HG03135 (cell line): ENCODE measurements around the gene TNNT2.

Experiments used
- ATAC-seq: cut with Tn5 transposase; IDR thresholded peaks from one replicate; pipeline ENCODE4 v1.9.1; 2021; ENCODE audit warnings: mild to moderate bottlenecking, moderate library complexity; ENCODE audit not compliant: unreplicated experiment

TNNT2 gene

GRCh38 chr1:201320168-201320788 is 57.2 kb downstream of the TNNT2 start:
- no peak for ATAC-seq

GRCh38 chr1:201319631-201320030 is 57.8 kb downstream of the TNNT2 start:
- no peak for ATAC-seq

- no peak for ATAC-seq
Measured at GRCh38 chr1:201318504-201319340, 58.8 kb downstream of the TNNT2 start.

GRCh38 chr1:201317551-201317950 is 59.9 kb downstream of the TNNT2 start:
- no peak for ATAC-seq

GRCh38 chr1:201316556-201316955 is 60.9 kb downstream of the TNNT2 start:
- no peak for ATAC-seq

- ATAC-seq, result no peak
Measured at GRCh38 chr1:201313086-201313485, 64.4 kb downstream of the TNNT2 start.

- no peak for ATAC-seq
Measured at GRCh38 chr1:201312298-201312697, 65.2 kb downstream of the TNNT2 start.

GRCh38 chr1:201311356-201312011 is 66.0 kb downstream of the TNNT2 start:
- ATAC-seq, result no peak

- ATAC-seq, result no peak
Measured at GRCh38 chr1:201310986-201311355, 66.5 kb downstream of the TNNT2 start.

GRCh38 chr1:201310251-201310985 is 67.1 kb downstream of the TNNT2 start:
- no peak for ATAC-seq

- no peak for ATAC-seq
Measured at GRCh38 chr1:201309416-201309815, 68.1 kb downstream of the TNNT2 start.
